ENCODE data around the gene TRAPPC3.
A peak's percentile ranks its signal among the peaks of the same experiment; 100 is the strongest.

Gene TRAPPC3

GRCh38 chr1:36148821-36149236 is 457 bp downstream of the TRAPPC3 start:
- Histone ChIP-seq H4K20me1 (ENCODE audit: insufficient read depth, low read length) (no peaks in the 10 kb centered on the region), H3K36me3 (replicated peaks; ENCODE audit: low read depth, low read length) (peaks cover 3% of the 10 kb centered on the region), H3K4me2 (ENCODE audit: low read length) (peak overlapping the region; percentile 93), H3K9ac (ENCODE audit: low read length) (peak overlapping the region; percentile 80), H3K79me2 (ENCODE audit: low read length) (peaks cover 38% of the 10 kb centered on the region), H3K27me3 (ENCODE audit: low read depth, low read length) (no peaks in the 10 kb centered on the region), H3K4me3 (ENCODE audit: low read length) (peak overlapping the region; percentile 92), H2AFZ (ENCODE audit: low read depth, low read length) (peak overlapping the region; percentile 8; the same call in 1 of the 2 replicates), H3K9me3 (ENCODE audit: insufficient read depth, low read length) (no peaks in the 10 kb centered on the region), H3K27ac (ENCODE audit: low read length) (peak overlapping the region; percentile 52), H3K4me1 (ENCODE audit: low read length) (peaks cover 29% of the 10 kb centered on the region)
- TF ChIP-seq, protein P1, sequence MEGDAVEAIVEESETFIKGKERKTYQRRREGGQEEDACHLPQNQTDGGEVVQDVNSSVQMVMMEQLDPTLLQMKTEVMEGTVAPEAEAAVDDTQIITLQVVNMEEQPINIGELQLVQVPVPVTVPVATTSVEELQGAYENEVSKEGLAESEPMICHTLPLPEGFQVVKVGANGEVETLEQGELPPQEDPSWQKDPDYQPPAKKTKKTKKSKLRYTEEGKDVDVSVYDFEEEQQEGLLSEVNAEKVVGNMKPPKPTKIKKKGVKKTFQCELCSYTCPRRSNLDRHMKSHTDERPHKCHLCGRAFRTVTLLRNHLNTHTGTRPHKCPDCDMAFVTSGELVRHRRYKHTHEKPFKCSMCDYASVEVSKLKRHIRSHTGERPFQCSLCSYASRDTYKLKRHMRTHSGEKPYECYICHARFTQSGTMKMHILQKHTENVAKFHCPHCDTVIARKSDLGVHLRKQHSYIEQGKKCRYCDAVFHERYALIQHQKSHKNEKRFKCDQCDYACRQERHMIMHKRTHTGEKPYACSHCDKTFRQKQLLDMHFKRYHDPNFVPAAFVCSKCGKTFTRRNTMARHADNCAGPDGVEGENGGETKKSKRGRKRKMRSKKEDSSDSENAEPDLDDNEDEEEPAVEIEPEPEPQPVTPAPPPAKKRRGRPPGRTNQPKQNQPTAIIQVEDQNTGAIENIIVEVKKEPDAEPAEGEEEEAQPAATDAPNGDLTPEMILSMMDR (IDR thresholded peaks at IDR 0.05; ENCODE audit: low read depth, low read length), result no peak
- TF ChIP-seq EZH2phosphoT487 (IDR thresholded peaks at IDR 0.05; ENCODE audit: low read depth), result no peak

GRCh38 chr1:36144413-36144812 is 4.9 kb downstream of the TRAPPC3 start:
- no peaks in the 10 kb centered on the region for H3K27me3 ChIP-seq (ENCODE audit: low read depth, low read length)
- no peak overlapping the region for H3K27ac ChIP-seq (ENCODE audit: low read length)
- peaks cover 9% of the 10 kb centered on the region; the same call in 1 of the 2 replicates for H3K4me1 ChIP-seq (ENCODE audit: low read length)
- no peak for TF ChIP-seq EZH2phosphoT487 (IDR thresholded peaks at IDR 0.05; ENCODE audit: low read depth)
- TF ChIP-seq, protein P1 (IDR thresholded peaks at IDR 0.05; ENCODE audit: low read depth, low read length), result no peak
- H3K9ac ChIP-seq (ENCODE audit: low read length), result no peak overlapping the region
- no peak overlapping the region for H3K4me3 ChIP-seq (ENCODE audit: low read length)
- no peak overlapping the region for H2AFZ ChIP-seq (ENCODE audit: low read depth, low read length)
- H4K20me1 ChIP-seq (ENCODE audit: insufficient read depth, low read length), result no peaks in the 10 kb centered on the region
- no peaks in the 10 kb centered on the region for H3K9me3 ChIP-seq (ENCODE audit: insufficient read depth, low read length)
- H3K4me2 ChIP-seq (ENCODE audit: low read length), result no peak overlapping the region
- H3K36me3 ChIP-seq (replicated peaks; ENCODE audit: low read depth, low read length), result peaks cover 3% of the 10 kb centered on the region
- H3K79me2 ChIP-seq (ENCODE audit: low read length), result peaks cover 71% of the 10 kb centered on the region

DNA sequence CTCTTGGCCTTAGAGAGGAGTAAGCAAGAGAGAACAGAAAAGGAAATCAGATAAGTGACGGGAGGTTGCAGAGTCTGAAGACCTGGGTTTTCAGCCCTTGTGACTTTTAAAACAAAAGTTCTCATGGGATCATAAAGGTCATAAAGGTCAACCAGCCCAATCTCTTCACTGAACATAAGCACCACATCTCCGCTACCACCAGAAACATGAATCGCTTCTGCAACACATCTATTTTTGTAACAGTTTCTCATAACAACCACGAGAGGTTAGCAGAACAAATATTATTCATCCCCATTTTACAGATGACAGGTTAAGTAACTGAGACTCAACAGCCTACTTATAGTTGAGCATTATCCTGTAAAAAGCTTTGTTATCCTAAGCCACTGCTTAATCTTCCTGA is 5.9 kb downstream of the TRAPPC3 start:
- Histone ChIP-seq H3K27me3 (ENCODE audit: low read depth, low read length) (no peaks in the 10 kb centered on the region), H2AFZ (ENCODE audit: low read depth, low read length) (no peak overlapping the region), H3K27ac (ENCODE audit: low read length) (no peak overlapping the region), H3K79me2 (ENCODE audit: low read length) (peaks cover 63% of the 10 kb centered on the region), H3K4me3 (ENCODE audit: low read length) (no peak overlapping the region), H3K36me3 (replicated peaks; ENCODE audit: low read depth, low read length) (peaks cover 3% of the 10 kb centered on the region), H3K9me3 (ENCODE audit: insufficient read depth, low read length) (no peaks in the 10 kb centered on the region), H3K4me1 (ENCODE audit: low read length) (peaks cover 6% of the 10 kb centered on the region; the same call in 1 of the 2 replicates), H3K9ac (ENCODE audit: low read length) (no peak overlapping the region), H3K4me2 (ENCODE audit: low read length) (no peak overlapping the region), H4K20me1 (ENCODE audit: insufficient read depth, low read length) (no peaks in the 10 kb centered on the region)
- TF ChIP-seq, protein P1 (IDR thresholded peaks at IDR 0.05; ENCODE audit: low read depth, low read length), result no peak
- no peak for TF ChIP-seq EZH2phosphoT487 (IDR thresholded peaks at IDR 0.05; ENCODE audit: low read depth)

GRCh38 chr1:36142121-36142520 is 7.2 kb downstream of the TRAPPC3 start:
- H2AFZ ChIP-seq (ENCODE audit: low read depth, low read length), result no peak overlapping the region
- no peaks in the 10 kb centered on the region for H4K20me1 ChIP-seq (ENCODE audit: insufficient read depth, low read length)
- peaks cover 3% of the 10 kb centered on the region for H3K36me3 ChIP-seq (replicated peaks; ENCODE audit: low read depth, low read length)
- no peak overlapping the region for H3K4me2 ChIP-seq (ENCODE audit: low read length)
- H3K9ac ChIP-seq (ENCODE audit: low read length), result no peak overlapping the region
- H3K27ac ChIP-seq (ENCODE audit: low read length), result no peak overlapping the region
- no peak overlapping the region for H3K4me3 ChIP-seq (ENCODE audit: low read length)
- no peaks in the 10 kb centered on the region for H3K27me3 ChIP-seq (ENCODE audit: low read depth, low read length)
- peaks cover 4% of the 10 kb centered on the region; the same call in 1 of the 2 replicates for H3K4me1 ChIP-seq (ENCODE audit: low read length)
- H3K79me2 ChIP-seq (ENCODE audit: low read length), result peaks cover 50% of the 10 kb centered on the region
- H3K9me3 ChIP-seq (ENCODE audit: insufficient read depth, low read length), result no peaks in the 10 kb centered on the region
- no peak for TF ChIP-seq EZH2phosphoT487 (IDR thresholded peaks at IDR 0.05; ENCODE audit: low read depth)
- TF ChIP-seq, protein P1 (IDR thresholded peaks at IDR 0.05; ENCODE audit: low read depth, low read length), result no peak

Measured in OCI-LY3 (cell line).